AG09319 (cell line): ENCODE data around the gene SNRK.
"Not testable (repeated sequence)": the region's sequence is repeated elsewhere in the genome, so short reads cannot be mapped to it uniquely, and the experiment has no call there.

Experiments used
- DNase-seq: peaks from one replicate; pipeline ENCODE4 v3.0.0-alpha.2; 2010; ENCODE audit warnings: low read depth; ENCODE audit errors: extremely low read depth
- CTCF ChIP-seq: IDR thresholded peaks from 2 replicates; pipeline ENCODE4 v1.5.1; 2011; ENCODE audit warnings: low read depth, mild to moderate bottlenecking, inconsistent platforms, low read length, moderate library complexity

The SNRK gene

GRCh38 chr3:43348852-43349574, 62.7 kb downstream of the SNRK start:
- no peak for TF ChIP-seq CTCF

GRCh38 chr3:43349716-43350115, 63.4 kb downstream of the SNRK start:
- TF ChIP-seq CTCF, result no peak

More at GRCh38 chr3:43348852-43349574, 62.7 kb downstream of the SNRK start:
- DNase-seq, result no peak

GRCh38 chr3:43353393-43353792, 67.1 kb downstream of the SNRK start:
- DNase-seq, result no peak
- no peak for TF ChIP-seq CTCF

More at GRCh38 chr3:43349716-43350115, 63.4 kb downstream of the SNRK start:
- DNase-seq, result no peak

GRCh38 chr3:43353923-43354670, 67.8 kb downstream of the SNRK start:
- TF ChIP-seq CTCF, result no peak
- DNase-seq, result no peak

- not testable (repeated sequence) for DNase-seq
Observed at GRCh38 chr3:43356033-43356432, 69.7 kb downstream of the SNRK start.

GRCh38 chr3:43361077-43361476, 74.7 kb downstream of the SNRK start:
- no peak for DNase-seq
- no peak for TF ChIP-seq CTCF

- no peak for TF ChIP-seq CTCF
- DNase-seq, result no peak
Observed at GRCh38 chr3:43362183-43362582, 75.8 kb downstream of the SNRK start.
